GM12878 (cell line): Measurements from ENCODE around the gene DNMBP. TPM values are rescaled to one million over a fixed set of nuclear protein-coding genes. Genes with fewer than 3 reads are reported as not detected.

ENCODE experiments used
- ATAC-seq: fragments of 200-7000 bp; cut with Tn5 transposase; 3 replicates; pipeline ENCODE4 v1.9.1; 2020; ENCODE audit warnings: mild to moderate bottlenecking, moderate library complexity
- BruUV-seq: library from RNA; stranded (reverse); fragments of 400-500 nt; replicated peaks from 2 replicates; lab custom pipeline; 2021; lab: Mats Ljungman, UMichigan
- CTCF ChIA-PET: fragments of 300-600 bp; sonication (Branson Sonifier 250); formaldehyde crosslinking; extraction: SDS; loops from one replicate; lab custom pipeline; 2021; ENCODE audit warnings: inconsistent platforms; lab: Yijun Ruan, JAX
- POLR2A ChIA-PET: fragments of 350-600 bp; formaldehyde crosslinking; extraction: SDS; loops from one replicate; lab custom pipeline; 2021; ENCODE audit warnings: inconsistent platforms; lab: Charles Lee
- RAD21 ChIA-PET: fragments of 300-600 bp; sonication (Branson Sonifier 250); formaldehyde crosslinking; loops from one replicate; lab custom pipeline; 2023; ENCODE audit warnings: antibody characterized with exemption; ENCODE audit not compliant: unreplicated experiment; lab: Charles Lee
- SMC1A ChIA-PET: fragments of 300-600 bp; sonication (Branson Sonifier 250); formaldehyde crosslinking; loops from one replicate; lab custom pipeline; 2023; ENCODE audit not compliant: unreplicated experiment, uncharacterized antibody; lab: Charles Lee
- DNase-seq: peaks from one replicate; pipeline ENCODE4 v3.0.0-alpha.2; 2011; ENCODE audit warnings: low read depth, low spot score
- FAIRE-seq: peaks from 3 replicates; lab custom pipeline; 2011; peaks lifted over from hg19 to GRCh38; lab: Jason Lieb, UNC
- H2AFZ ChIP-seq: 2 replicates; pipeline ENCODE4 v1.6.0; 2011; ENCODE audit warnings: low read depth, low read length, control low read depth; ENCODE audit not compliant: control insufficient read depth
- H3K27ac ChIP-seq: 2 replicates; pipeline ENCODE4 v1.5.1; 2011; ENCODE audit warnings: control low read depth; ENCODE audit not compliant: control insufficient read depth, insufficient read depth
- H3K27me3 ChIP-seq, 2 experiments: replicated peaks in 1 of 2; 2 replicates each; pipeline versions ENCODE4 v1.6.0 to v1.6.1; 2011; ENCODE audit warnings: low read length in 1 of 2; ENCODE audit not compliant: control insufficient read depth in 2 of 2, insufficient read depth in 2 of 2
- H3K36me3 ChIP-seq, 2 experiments: 2 replicates each; pipeline ENCODE4 v1.5.1; 2011; ENCODE audit warnings: low read length in 1 of 2; ENCODE audit not compliant: control insufficient read depth in 2 of 2, insufficient read depth in 2 of 2
- H3K4me1 ChIP-seq: 2 replicates; pipeline ENCODE4 v1.6.1; 2011; ENCODE audit warnings: mild to moderate bottlenecking, low read length, moderate library complexity, mixed read lengths; ENCODE audit not compliant: control insufficient read depth, insufficient read depth
- H3K4me2 ChIP-seq: 2 replicates; pipeline ENCODE4 v1.6.0; 2011; ENCODE audit warnings: control low read depth; ENCODE audit not compliant: control insufficient read depth, insufficient read depth
- H3K4me3 ChIP-seq: fragments of 200-600 bp; sonication (generic); 2 replicates; pipeline ENCODE4 v1.5.1; 2016
- H3K79me2 ChIP-seq: 2 replicates; pipeline ENCODE4 v1.6.0; 2011; ENCODE audit warnings: low read length; ENCODE audit not compliant: control insufficient read depth, insufficient read depth
- H3K9ac ChIP-seq: 2 replicates; pipeline ENCODE4 v1.8.0; 2011; ENCODE audit warnings: low read length, control low read depth, mixed read lengths; ENCODE audit not compliant: control insufficient read depth, insufficient read depth
- H3K9me3 ChIP-seq: replicated peaks from 3 replicates; pipeline ENCODE4 v1.5.1; 2011; ENCODE audit warnings: mild to moderate bottlenecking, low read length; ENCODE audit not compliant: control insufficient read depth, insufficient read depth
- H4K20me1 ChIP-seq: 2 replicates; pipeline ENCODE4 v1.6.0; 2011; ENCODE audit not compliant: control insufficient read depth, insufficient read depth
- BRCA1 ChIP-seq: IDR thresholded peaks from 2 replicates; pipeline ENCODE4 v1.6.1; 2011; ENCODE audit warnings: low read depth, low read length, improper control_type of control experiment
- CUX1 ChIP-seq: IDR thresholded peaks from 2 replicates; pipeline ENCODE4 v1.6.1; 2012; ENCODE audit warnings: improper control_type of control experiment, low read depth, low read length; ENCODE audit not compliant: insufficient replicate concordance
- EGR1 ChIP-seq, 2 experiments: IDR thresholded peaks; 1 replicate in 1 of 2; 2 replicates in 1 of 2; pipeline ENCODE4 v1.6.1; 2011 to 2012; ENCODE audit warnings: low read depth in 2 of 2, low read length in 2 of 2, borderline replicate concordance in 1 of 2, mild to moderate bottlenecking in 1 of 2, moderate library complexity in 1 of 2
- HDGF ChIP-seq: fragments of 450-650 bp; IDR thresholded peaks from 2 replicates; pipeline ENCODE4 v1.6.1; 2016; ENCODE audit warnings: antibody characterized with exemption
- KDM1A ChIP-seq: fragments of 200-600 bp; sonication (generic); IDR thresholded peaks from 2 replicates; pipeline ENCODE4 v1.6.1; 2016; ENCODE audit warnings: borderline replicate concordance
- NFXL1 ChIP-seq: fragments of 450-650 bp; IDR thresholded peaks from 2 replicates; pipeline ENCODE4 v1.6.1; 2017; ENCODE audit warnings: antibody characterized with exemption, mild to moderate bottlenecking, borderline replicate concordance
- TBL1XR1 ChIP-seq: IDR thresholded peaks from 2 replicates; pipeline ENCODE4 v1.6.1; 2012; ENCODE audit warnings: low read depth, low read length, improper control_type of control experiment
- ZBED1 ChIP-seq: IDR thresholded peaks from 2 replicates; pipeline ENCODE4 v1.6.1; 2016; ENCODE audit warnings: borderline replicate concordance
- WGBS: methylation state at CpG from one replicate; pipeline ENCODE4 v1.1.6; 2016; ENCODE audit warnings: low lambda C conversion rate; ENCODE audit not compliant: insufficient replicate concordance, insufficient coverage; ENCODE audit errors: missing lambda C conversion rate; 5-methylcytosine and 5-hydroxymethylcytosine counted together
- in situ Hi-C: fragments of 300-500 bp; cut with MboI; formaldehyde crosslinking; loops from 9 replicates; pipeline ENCODE4 v1.14.3; 2018; ENCODE audit warnings: mixed read lengths
- intact Hi-C: fragments of 100-400 bp; cut with micrococcal nuclease; formaldehyde crosslinking; loops from one replicate; pipeline ENCODE4 v1.14.2; 2022; ENCODE audit not compliant: unreplicated experiment
- polyA plus RNA-seq, 11 experiments: library from polyadenylated mRNA; depleted of rRNA in 4 of 11; unstranded in 6 of 11; stranded (reverse) in 5 of 11; fragments of >200 nt; fragmentation: Nextera tagmentation in 4 of 11; fragmentation: Illumina TruSeq in 1 of 11; extraction: Ambion mirVana in 4 of 11; extraction: Trizol in 1 of 11; gene quantifications; 1 replicate in 1 of 11; 2 replicates in 10 of 11; pipeline versions ENCODE4 v1.2.1 to v1.2.3, GENCODE V29; 2011 to 2016; ENCODE audit warnings: inconsistent platforms in 2 of 11, missing spikeins in 2 of 11, low read depth in 1 of 11
- total RNA-seq, 4 experiments: library from RNA; depleted of rRNA in 3 of 4; stranded (reverse); fragments of >200 nt in 3 of 4; fragmentation: Illumina TruSeq in 1 of 4; extraction: Trizol in 1 of 4; gene quantifications; 2 replicates each; pipeline versions ENCODE4 v1.2.1 to v1.2.3, GENCODE V29; 2013 to 2021

The DNMBP gene
- total and polyA plus RNA-seq, 10 of the 15 experiments (the other 5 are each of a cell fraction or from before 2014, with no cell fraction given) = 7.1 to 45.0 (median 22.0) TPM

DNA sequence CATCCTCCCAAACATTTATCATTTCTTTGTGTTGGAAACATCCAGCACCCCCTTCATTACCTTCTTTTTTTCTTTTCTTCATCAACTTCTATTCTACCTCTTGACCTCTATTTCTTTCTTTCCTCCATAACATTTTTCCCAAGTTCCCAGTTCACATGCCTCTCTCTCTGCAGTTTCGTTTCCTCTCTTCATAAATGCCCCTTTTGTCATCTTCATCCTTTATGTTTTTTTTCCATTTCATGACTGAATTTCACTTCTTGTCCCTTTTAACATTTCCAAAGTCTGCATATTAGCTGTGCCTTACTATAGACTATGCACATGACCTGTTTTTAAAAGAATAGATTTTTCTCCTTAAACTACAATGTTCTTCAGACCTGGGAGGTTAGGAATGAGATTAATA, 48.2 kb upstream of the DNMBP start:
- ChIA-PET CTCF (interaction anchor here (0.9 to 1.3 kb wide), 3 partner anchors 12 to 212 kb away, joined by 3 to 6 read pairs (median 4); no protein-coding TSS in a partner anchor), POLR2A (no interaction called here), SMC1A (interaction anchor here (0.6 kb wide), 1 partner anchor 467 kb away, joined by 3 read pairs; no protein-coding TSS in a partner anchor), RAD21 (no interaction called here)
- Histone ChIP-seq H3K27me3 (no peaks in the 10 kb centered on the region), H3K4me2 (no peak overlapping the region), H3K36me3 (no peaks in the 10 kb centered on the region), H3K27ac (no peak overlapping the region), H4K20me1 (no peaks in the 10 kb centered on the region), H3K4me3 (no peak overlapping the region), H3K79me2 (no peaks in the 10 kb centered on the region), H3K4me1 (no peaks in the 10 kb centered on the region), H3K9me3 (no peaks in the 10 kb centered on the region; the same call in 1 of the 3 replicates), H3K9ac (no peak overlapping the region), H2AFZ (no peak overlapping the region)
- intact Hi-C loops (no loop called here), in situ Hi-C loops (no loop called here)
- 0% methylated on average over 1 of the region's 1 CpG for WGBS
- DNase-seq (no peak), FAIRE-seq (no peak), ATAC-seq (no peak)
- no TSS peak for BruUV-seq
- TF ChIP-seq TBL1XR1 (no peak), NFXL1 (no peak), ZBED1 (no peak), HDGF (no peak), CUX1 (no peak), BRCA1 (no peak), EGR1 (IDR thresholded peaks at IDR 0.05; ENCODE audit: borderline replicate concordance in 1 of 2, low read depth in 2 of 2, low read length in 2 of 2) (no peak), KDM1A (no peak)
